HL-60/S4 treated with phorbol 12-myristate 13-acetate at 8.2 ng/mL for 4 days and 3 days (cell line): ENCODE results near the gene TNFRSF14.

ENCODE experiments used
- in situ Hi-C: fragments of 300-500 bp; cut with MboI; formaldehyde crosslinking; loops from 2 replicates; pipeline ENCODE4 v1.15.0; 2022; ENCODE audit warnings: low sequenced_read_pairs

Gene TNFRSF14

DNA sequence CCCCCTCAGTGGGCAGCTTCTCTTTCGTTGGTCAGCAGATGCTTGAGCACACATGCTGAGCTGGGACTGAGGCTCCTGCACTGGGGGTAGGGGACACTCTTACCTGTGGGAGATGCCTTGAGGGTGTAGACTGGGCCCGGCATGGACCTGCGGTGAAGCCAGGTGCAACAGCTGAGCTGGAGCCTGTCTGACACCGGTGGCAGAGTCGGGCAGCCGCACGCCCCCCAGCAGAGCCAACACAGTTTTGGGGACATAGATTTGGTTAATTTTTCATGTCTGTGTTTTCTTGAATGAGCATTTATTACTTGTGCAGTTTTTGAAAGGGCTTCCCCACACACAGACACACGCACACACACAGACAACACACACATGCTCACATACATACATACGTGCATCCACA, 20.2 kb upstream of the TNFRSF14 start:
- in situ Hi-C loops: loop anchor here (25.0 kb wide), 1 partner anchor 349 kb away; the partner anchor contains the start of gene FAAP20

DNA sequence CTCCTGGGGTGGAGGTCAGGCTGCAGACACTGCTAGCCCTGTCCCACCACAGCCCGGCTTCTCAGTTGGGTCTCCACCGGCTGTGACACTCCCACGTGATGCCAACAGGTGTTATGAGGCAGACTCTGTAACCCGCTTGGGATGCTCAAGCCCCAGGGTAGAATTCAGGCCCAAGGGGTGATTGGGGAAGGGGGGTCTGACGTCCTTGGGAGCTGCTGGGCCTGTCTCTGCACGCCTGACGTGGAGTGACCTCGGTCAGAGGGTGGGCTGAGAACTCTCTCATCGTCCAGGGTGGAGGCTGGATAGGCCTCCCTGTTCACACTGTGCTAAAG, 18.4 kb upstream of the TNFRSF14 start:
- in situ Hi-C loops: loop anchor here (25.0 kb wide), 1 partner anchor 350 kb away; the partner anchor contains the start of gene FAAP20

DNA sequence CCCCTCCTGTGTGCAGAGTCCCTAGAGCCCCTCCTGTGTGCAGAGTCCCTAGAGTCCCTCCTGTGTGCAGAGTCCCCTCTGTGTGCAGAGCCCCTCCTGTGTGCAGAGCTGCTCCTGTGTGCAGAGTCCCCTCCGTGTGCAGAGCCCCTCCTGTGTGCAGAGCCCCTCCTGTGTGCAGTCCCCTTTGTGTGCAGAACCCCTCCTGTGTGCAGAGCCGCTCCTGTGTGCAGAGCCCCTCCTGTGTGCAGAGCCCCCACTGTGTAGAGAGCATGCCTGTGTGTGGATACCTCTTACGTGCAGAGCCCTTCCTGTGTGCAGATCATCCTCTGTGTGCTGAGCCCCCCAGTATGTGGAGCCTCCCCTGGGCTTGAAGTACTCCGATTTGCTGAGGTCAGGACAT, 17.8 kb upstream of the TNFRSF14 start:
- in situ Hi-C loops: loop anchor here (25.0 kb wide), 1 partner anchor 351 kb away; the partner anchor contains the start of gene FAAP20

DNA sequence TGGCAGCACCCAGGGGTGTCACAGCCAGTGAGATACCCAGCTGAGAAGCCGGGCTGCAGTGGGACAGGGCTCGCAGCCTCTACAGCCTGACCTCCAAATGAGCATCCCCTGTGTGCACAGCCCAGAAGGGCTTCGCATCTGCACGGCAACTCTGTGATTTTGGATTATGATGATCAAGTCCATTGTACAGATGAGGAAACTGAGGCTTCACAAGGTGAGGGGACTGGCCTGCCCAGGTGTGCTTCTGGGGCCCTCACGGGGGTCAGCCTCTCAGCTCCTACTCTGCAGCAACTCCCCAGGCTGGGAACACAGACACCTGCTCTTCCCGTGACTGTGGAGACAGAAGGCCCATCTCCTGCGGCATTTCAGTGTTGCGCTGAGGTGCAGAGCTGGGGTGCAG, 17.3 kb upstream of the TNFRSF14 start:
- in situ Hi-C loops: loop anchor here (25.0 kb wide), 1 partner anchor 352 kb away; the partner anchor contains the start of gene FAAP20

DNA sequence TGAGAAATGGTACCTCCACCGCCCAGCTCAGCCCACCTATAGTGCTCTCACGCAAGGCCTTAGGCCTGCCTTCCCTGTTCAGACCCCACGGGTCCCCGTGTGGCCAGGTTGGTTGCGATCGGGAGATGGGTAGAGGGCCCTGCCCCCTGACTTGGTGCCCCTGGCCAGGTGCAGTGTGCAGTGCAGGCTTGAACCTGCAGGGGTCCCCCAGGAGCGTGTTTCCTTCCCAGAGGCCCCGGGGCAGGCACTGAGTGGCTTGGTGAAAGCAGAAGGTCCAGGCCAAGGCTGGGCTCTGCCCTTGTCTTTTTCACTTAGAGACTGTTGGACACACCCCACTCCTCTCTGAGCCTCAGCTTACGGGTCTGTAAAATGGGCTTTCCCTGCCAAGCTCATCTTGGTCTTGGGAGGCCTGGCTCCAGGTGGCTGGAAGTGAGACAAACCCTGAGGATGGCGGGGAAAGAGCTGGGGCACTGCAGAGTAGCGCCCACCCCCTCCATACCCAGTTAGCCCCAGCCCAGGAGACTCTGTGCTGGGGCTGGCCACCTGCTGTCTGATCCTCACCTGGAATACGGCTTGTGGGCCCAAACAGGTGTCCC, 16.8 kb upstream of the TNFRSF14 start:
- in situ Hi-C loops: loop anchor here (25.0 kb wide), 1 partner anchor 352 kb away; the partner anchor contains the start of gene FAAP20

DNA sequence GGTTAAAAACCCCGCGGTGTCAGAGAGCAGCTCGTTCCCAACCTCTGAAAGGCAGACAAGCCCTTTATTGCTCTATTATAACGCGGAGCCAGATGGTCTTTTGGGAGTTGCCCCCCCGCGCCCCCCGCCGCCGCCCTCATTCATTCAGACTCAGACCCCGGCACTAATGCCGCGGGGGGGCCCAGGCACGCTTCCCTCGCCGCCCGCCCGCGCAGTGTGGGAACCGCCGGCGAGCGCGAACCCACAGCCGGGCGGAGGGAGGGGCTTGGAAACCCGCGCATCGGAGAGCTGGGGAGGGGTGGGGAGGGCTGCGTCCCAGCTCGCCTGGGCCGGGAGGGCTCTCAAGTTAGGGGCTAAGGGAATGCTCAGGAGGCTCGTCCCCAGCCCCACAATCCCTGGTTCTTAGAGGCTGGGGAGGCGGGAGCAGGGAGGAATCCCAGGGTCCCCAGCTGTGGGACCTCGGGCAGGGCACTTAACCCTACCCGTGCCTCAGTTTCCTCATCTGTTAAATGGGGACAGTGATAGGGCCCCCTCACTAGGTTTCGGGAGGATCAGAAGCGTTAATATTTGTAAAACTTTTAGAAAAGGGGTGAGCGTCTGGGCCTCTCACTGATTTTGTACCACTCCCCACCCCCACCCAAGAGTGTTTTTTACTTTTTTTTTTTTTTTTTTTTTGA, 15.2 kb upstream of the TNFRSF14 start:
- in situ Hi-C loops: loop anchor here (25.0 kb wide), 1 partner anchor 354 kb away; the partner anchor contains the start of gene FAAP20

DNA sequence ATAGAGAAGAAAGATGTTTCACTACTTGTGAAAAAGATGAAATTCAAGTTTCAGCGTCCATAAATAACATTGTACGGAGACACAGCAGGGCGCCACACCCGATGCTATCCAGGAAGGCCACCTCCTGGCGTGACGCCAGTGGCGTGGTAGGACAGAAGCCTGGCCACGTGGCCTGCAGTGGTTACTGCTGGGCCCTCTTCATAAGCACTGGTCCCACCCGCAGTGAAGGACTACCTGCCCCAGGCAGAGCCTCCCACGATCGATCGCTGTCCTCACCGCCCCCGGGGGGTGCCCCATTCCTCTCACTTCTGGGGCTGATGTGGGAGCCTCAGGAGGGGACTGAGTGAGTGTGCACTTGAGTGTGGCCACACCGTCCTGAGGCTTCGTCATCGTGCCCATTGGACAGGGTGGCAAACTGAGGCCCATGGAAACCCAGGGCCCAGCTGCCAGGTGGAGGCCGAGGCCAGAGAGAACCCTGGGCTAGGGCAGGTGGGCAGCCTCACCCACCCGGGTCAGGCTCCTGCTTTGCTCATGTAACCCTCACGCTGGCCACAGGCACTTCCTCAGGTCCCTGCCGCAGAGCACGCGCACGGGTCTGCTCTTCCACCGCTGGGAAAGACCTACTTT, 14.4 kb upstream of the TNFRSF14 start:
- in situ Hi-C loops: loop anchor here (25.0 kb wide), 1 partner anchor 354 kb away; the partner anchor contains the start of gene FAAP20

DNA sequence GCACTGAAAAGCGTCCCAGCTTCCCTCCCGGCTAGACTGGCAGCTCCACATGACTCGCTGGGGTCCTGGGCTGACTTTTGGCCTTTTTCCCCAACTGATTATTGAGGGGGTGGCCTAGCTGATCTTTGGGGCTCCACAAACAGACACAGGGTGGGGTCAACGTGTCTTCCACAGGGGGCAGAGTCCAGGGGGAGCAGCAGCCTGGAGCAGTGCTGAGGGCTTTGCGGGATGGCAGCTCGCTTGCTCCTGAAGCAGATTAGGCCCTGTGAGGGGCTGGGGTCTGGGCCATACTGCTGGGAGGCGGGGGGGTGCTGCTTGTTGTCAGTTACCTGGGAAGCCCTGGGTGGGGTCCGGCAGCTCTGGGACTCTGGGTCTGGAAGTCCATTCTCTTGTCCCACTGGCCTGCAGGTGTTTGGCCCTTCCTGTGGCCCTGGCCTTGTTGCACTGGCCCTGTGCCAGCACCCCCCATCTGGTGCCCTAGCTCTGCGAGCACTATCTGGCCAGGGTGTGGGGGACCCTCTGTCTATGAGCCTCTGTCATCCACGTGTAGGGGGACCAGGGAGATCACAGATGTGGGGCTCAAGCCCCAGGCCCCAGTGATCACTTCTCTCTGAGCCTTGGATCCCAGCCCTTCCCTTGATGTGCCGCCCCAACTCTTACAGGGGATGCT, 13.8 kb upstream of the TNFRSF14 start:
- in situ Hi-C loops: loop anchor here (25.0 kb wide), 1 partner anchor 355 kb away; the partner anchor contains the start of gene FAAP20

DNA sequence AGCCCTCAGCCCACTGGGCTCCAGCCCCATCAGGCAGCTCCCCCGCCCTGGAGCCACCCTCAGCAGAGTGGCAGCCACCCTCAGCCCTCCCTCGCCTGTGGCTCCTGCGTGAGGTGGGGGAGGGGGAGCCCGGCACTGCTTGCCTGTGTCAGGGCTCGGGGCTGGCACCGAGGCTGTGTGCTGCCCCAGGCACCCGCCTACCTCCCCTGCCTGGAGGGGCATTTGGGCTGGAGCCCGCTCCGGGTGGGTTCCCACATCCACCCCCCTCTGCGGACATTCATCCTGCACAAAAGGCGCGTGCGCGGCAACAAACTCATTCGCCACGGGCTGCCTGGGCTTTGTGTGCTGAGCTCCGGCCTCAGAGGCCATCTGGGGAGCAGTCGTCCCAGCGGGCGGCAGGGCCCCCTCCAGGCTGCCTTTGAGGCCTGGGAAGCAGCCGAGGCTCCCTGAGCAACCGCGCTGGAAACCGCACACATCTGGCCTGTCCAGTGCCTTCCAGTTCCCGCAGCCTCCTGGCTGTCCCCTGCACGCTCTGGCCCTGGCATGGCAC, 12.6 kb upstream of the TNFRSF14 start:
- in situ Hi-C loops: loop anchor here (25.0 kb wide), 1 partner anchor 356 kb away; the partner anchor contains the start of gene FAAP20

DNA sequence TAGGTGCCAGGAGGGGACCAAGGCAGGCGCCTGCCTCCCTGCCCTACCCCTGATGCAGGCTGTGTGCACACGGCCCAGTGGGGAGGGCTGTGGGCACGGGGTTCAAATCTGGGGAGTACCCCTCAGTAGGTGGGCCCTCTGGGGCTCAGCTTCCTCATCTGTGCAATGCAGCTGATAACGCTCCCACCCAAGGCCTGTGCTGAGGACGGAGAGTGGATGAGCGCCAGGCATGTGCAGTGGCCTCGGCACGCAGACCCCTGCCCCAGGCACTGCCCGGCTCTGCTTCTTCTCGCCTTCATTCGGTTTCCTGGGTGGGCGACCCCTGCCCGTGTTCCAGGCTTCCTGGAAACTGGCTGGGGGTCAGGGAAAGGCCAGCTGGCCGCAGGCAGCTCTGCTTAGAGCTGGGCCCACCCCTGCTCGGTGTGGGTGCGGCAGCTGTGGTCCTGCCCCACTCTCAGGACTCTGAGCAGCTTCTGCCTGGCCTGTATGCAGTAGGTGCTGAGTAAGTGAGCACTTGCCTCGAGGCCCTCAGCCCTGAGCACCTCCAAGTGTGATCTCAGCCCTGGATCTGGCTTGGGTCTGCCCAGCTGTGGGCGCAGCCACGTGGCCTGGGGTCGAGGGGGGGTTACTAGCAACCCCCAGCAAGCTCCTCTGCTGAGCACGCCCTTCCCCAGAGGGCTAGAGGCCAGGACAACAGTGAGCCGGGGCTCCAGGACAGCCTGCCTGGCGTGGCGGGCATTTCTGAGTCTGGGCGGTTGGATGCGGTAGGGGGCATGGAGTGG, 11.9 kb upstream of the TNFRSF14 start:
- in situ Hi-C loops: loop anchor here (25.0 kb wide), 1 partner anchor 357 kb away; the partner anchor contains the start of gene FAAP20

DNA sequence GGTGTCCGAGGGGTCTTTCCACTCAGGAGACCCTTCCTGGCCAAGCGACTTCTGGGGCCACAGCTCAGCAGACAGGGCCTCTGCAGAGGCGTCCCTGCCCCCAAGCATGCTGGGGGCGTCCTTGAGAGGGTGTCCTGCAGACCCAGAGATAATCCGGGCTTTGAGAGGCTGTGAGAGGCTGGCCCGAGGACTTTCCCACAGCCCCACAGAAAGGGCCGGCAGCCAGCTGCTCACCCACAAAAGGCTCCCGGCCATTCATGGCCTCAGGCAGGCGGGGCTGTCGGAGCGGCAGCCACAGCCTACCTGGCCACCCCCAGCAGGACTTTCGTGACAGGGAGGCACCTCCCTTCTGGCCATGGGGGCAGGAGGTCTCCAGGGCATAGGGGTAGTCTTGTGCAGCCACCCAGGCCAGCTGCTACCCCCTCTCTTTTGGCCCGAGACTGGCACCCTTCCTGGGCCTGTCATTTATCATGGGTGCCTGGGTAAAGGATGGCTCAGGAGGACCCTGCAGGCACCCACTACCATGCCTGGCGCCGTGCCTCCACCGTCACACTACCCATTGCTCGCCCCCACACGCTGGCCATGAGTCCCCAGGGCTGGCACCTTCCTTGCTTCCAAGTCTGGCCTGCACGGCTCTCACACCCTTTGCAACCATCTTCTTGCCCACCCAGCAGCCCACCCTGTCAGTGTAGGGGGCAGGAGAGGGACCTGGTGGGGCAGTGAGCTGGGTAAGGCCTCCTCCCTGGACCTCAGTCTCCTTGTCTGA, 11.1 kb upstream of the TNFRSF14 start:
- in situ Hi-C loops: loop anchor here (25.0 kb wide), 1 partner anchor 358 kb away; the partner anchor contains the start of gene FAAP20

DNA sequence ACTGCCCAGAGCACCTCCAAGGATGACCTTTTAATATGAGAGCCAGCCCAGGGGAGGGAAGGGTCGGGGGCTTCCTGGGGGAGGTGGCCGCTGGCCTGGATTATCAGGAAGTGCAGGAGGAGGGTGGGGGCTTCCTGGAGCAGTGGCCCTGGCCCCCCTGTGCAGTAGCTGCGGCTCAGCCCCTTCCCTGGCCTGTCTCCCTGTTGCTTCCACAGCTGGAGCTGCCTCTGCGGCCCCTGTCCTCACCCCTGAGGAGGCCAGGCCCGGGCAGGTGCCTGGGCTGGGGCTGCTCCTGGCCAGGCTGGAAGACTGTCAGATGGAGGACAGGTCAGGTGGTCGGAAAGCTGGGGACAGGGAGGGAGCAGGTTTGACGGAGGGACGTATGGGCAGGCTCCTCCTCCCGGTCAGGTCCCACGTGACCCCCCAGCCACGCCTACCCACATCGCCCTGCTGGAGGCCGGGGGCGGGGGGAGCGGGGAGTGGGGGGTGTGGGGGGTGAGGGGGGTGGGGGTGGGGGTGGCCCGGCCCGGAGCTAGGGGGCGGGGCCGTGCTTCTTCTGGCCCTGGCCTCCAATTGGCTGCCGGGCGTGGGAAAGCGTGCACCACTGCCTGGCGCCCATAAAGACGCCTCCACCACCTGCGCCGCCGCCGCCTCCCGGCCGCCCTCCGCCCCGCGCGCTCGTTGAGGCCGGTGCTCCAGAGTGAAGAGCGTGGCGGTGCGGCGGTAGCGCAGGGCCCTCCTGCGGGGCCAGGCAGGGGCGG, 10.2 kb upstream of the TNFRSF14 start:
- in situ Hi-C loops: loop anchor here (25.0 kb wide), 1 partner anchor 359 kb away; the partner anchor contains the start of gene FAAP20

DNA sequence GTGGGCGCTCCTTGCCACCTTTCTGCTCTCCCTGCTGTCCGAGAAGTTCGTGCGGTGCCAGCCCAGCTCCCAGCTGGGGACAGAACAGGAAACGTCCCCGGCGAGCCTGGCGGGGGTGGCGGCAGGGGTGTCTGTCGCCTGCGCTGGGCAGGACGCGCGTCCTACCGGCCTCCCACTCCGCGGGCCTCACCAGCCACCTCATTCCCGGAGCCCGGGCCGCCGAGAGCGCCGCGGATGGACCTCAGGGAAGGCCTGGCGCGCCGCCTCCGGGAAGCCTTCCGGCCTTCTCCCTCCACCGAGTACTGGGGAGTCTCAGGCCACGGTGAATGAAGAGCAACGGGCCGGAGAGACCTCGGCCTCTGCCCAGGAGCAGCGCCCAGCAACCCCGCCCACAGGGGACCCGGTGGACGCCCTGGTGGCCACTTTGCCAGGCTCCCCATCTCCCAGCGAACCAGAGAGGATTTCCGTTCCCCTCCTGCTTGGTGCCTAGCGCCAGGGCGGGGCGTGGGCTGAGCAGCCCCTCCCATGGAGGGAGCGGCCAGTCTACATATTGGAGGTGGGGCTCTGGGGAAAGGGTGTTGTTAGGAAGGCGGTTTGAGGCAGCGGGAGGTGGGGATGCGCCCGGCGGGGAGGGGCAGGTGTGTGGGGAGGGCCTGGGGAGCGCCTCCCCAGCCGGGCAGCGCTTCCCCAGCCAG, 9.5 kb upstream of the TNFRSF14 start:
- in situ Hi-C loops: loop anchor here (25.0 kb wide), 1 partner anchor 359 kb away; the partner anchor contains the start of gene FAAP20

DNA sequence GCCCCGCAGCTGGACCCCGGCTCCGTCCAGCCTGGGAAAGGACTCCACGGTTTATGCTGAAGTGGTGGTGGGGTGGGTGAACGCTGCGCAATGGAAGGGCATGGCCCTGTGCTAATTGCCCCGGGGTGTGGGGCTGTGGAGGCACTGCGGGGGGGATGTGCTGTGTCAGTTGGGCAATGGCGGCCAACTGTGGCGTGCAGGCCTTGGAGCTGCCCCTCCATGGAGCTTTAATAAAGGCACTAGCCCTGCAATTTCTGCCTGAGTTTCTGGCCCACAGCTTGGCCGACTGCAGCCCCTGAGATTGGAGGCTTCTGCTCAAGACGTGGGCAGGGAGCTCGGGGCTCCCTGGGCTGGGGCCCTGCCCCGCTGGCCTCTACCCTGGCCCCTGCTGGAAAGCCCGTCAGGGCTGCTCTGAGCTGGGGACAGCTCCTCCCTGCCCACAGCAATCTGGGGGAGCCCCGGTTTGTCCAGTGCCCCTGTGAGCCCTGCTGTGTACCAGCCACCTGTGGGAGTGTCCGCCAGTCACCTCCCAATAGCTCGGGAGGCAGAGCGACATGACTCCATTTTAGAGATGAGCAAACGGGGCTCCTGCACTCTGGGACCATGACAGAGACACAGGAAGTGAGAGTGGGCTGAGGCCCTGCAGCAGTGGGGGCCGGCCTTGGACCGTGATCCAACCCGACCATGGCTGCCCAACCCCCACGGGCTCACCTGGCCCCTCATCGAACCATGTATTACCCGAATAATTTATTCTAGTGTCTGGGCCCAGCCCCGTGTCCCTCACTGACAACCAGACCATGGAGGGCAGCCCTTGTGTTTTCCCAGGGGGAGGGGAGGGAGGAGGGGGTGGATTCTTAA, 8.7 kb upstream of the TNFRSF14 start:
- in situ Hi-C loops: loop anchor here (25.0 kb wide), 1 partner anchor 360 kb away; the partner anchor contains the start of gene FAAP20

DNA sequence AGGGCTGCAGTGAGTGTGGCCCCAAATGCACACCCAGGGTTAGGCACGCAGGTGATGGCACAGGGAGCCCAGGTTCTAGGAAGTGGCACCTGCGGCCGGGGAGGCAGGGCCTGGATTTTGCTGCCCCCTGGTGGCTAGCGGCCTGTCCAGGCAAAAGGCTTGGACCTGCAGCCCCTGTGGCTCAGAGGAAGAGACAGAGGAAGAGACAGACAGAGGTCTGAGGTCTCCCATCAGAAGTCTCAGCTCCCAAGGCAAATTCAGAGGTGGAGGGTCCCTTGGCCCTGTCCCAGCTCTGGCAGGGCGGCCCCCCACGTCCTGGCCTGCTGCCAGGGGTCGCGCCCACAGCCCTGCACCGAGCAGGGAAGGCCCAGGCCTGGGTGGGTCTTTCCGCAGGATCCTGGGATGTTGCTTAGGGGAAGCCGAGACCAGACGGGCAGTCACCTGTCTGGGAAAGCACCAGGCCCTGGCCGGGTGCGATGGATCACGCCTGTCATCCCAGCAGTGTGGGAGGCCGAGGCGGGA, 8.0 kb upstream of the TNFRSF14 start:
- in situ Hi-C loops: loop anchor here (25.0 kb wide), 1 partner anchor 361 kb away; the partner anchor contains the start of gene FAAP20

DNA sequence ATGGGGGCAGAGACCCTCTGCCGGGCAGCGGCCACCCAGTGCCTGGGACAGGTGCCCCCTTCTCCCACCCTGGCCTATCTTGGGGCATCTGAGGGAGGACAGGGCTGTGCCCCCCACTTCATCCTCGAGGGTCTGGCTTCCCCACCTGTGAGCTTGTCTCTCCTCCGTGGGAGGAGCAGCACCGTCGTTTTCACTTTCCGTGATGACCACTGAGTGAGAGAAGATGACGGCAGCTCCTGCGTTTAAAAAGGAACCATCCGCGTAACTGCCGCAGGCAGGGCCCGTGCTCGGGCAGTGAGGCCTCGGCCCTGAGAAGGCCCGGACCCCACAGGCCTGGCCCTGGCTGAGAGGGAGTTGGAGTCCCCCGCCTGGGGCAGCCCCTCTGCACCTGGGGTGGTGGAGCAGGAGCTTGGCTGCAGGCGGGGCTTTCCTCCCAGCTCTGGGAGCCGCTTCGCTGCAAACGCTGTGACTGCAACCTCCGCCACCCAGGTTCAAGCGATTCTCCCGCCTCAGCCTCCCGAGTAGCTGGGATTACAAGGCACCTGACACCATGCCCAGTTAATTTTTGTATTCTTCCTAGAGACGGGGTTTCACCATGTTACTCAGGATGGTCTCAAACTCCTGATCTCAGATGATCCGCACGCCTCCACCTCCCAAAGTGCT, 6.7 kb upstream of the TNFRSF14 start:
- in situ Hi-C loops: loop anchor here (25.0 kb wide), 1 partner anchor 362 kb away; the partner anchor contains the start of gene FAAP20
